ENCODE results near the gene ESRRA. TPM values are rescaled to one million over a fixed set of nuclear protein-coding genes. Genes with fewer than 3 reads are reported as not detected.
"Not testable (repeated sequence)": the region's sequence is repeated elsewhere in the genome, so short reads cannot be mapped to it uniquely, and the experiment has no call there.

The ESRRA gene
- total RNA-seq, 2 experiments from 2014 or later, result 10.9 to 12.0 TPM

DNA sequence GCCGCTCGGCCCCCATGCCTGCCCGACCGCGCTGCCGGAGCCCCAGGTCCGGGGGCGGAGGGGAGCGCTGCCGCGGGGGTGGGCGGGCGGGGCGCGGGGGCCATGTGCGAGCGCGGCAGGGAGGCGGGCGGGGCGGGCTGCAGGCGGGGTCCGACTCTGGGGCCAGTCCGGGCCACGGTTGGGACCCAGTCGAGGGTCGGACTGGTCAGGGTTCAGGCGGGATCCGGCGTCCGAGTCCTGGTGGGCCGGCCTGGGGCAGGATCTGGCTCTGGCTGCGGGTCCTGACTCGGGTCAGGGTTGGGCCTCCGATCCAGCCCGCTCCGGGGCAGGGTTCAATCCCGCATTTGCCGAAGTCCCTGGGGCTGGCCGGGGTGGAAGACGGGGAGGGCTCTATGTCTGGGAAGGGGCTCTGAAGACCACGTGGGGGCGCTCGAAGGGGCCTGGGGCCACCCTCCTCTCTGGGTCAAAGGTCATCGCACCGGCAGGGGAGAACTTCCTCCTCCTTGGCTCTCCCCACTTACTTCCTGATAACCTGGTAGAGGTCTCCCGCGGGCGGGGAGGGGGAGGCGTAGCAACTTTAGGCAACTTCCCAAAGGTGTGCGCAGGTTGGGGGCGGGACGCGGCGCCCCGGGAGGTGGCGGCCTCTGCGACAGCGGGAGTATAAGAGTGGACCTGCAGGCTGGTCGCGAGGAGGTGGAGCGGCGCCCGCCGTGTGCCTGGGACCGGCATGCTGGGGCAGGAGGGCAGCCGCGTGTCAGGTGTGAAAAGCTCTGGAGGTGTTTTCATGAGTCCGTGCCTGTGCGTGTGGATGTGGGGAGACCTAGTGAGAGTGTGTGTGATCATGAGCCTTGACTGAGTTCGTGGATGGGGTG, 603 bp downstream of the ESRRA start:
- Histone ChIP-seq H3K4me3 (ENCODE audit: low read length) (peak overlapping the region; percentile 85), H3K9me3 (ENCODE audit: control insufficient read depth in 1 of 2, insufficient read depth in 1 of 2, low read length in 2 of 2) (peaks cover 0 to 5% of the 10 kb centered on the region in 2 experiments), H3K4me1 (ENCODE audit: insufficient read depth, low read length) (peaks cover 41% of the 10 kb centered on the region), H3K36me3 (ENCODE audit: insufficient read depth, low read length) (peaks cover 7% of the 10 kb centered on the region), H3K27ac (ENCODE audit: low read depth in 1 of 2, low read length in 2 of 2) (peak overlapping the region; percentile 73 to 75), H3K27me3 (ENCODE audit: control insufficient read depth in 1 of 2, insufficient read depth in 2 of 2, low read length in 2 of 2) (peaks cover 11 to 12% of the 10 kb centered on the region in 2 experiments)
- ATAC-seq (ENCODE audit: poor library complexity), result peak; percentile 6
- Mint-ChIP-seq H3K27ac (peak overlapping the region; percentile 92), H3K4me1 (ENCODE audit: low read depth) (peaks cover 30% of the 10 kb centered on the region), H3K9me3 (no peaks in the 10 kb centered on the region), H3K4me3 (peak overlapping the region; percentile 98), H3K36me3 (ENCODE audit: low read depth) (peaks cover 10% of the 10 kb centered on the region), H3K27me3 (peaks cover 20% of the 10 kb centered on the region)
- TF ChIP-seq, protein P1, sequence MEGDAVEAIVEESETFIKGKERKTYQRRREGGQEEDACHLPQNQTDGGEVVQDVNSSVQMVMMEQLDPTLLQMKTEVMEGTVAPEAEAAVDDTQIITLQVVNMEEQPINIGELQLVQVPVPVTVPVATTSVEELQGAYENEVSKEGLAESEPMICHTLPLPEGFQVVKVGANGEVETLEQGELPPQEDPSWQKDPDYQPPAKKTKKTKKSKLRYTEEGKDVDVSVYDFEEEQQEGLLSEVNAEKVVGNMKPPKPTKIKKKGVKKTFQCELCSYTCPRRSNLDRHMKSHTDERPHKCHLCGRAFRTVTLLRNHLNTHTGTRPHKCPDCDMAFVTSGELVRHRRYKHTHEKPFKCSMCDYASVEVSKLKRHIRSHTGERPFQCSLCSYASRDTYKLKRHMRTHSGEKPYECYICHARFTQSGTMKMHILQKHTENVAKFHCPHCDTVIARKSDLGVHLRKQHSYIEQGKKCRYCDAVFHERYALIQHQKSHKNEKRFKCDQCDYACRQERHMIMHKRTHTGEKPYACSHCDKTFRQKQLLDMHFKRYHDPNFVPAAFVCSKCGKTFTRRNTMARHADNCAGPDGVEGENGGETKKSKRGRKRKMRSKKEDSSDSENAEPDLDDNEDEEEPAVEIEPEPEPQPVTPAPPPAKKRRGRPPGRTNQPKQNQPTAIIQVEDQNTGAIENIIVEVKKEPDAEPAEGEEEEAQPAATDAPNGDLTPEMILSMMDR (IDR thresholded peaks at IDR 0.05), result peak; percentile 54
- peak; percentile 45 to 86 (median 70) for DNase-seq
- intact Hi-C loops (cut with DNase I, micrococcal nuclease), result loop anchor here (1.0 to 10.0 kb wide), 8 partner anchors 11 to 311 kb away; partner anchors contain the start of genes CCDC88B (in 2 of the 2), TRMT112 (in 2 of the 2), FKBP2 (in 1 of the 2) and PLCB3 (in 1 of the 2)
- CTCF ChIA-PET, result interaction anchor here (0.7 to 6.0 kb wide), 8 partner anchors 12 to 120 kb away, joined by 3 to 123 read pairs (median 9); partner anchors contain the start of genes FERMT3, PLCB3, PRDX5 and STIP1
- POLR2A ChIA-PET, result interaction anchor here (2.0 to 7.6 kb wide), 5 partner anchors 11 to 120 kb away, joined by 17 to 105 read pairs (median 45); partner anchors contain the start of genes BAD, FERMT3, GPR137 and PRDX5

- Mint-ChIP-seq H3K27ac (peak overlapping the region; percentile 92), H3K36me3 (ENCODE audit: low read depth) (peaks cover 11% of the 10 kb centered on the region), H3K9me3 (no peaks in the 10 kb centered on the region), H3K4me1 (ENCODE audit: low read depth) (peaks cover 28% of the 10 kb centered on the region), H3K4me3 (peak overlapping the region; percentile 98), H3K27me3 (peaks cover 14% of the 10 kb centered on the region)
- H3K36me3 ChIP-seq (ENCODE audit: insufficient read depth, low read length), result peaks cover 7% of the 10 kb centered on the region
- ATAC-seq (ENCODE audit: poor library complexity) (no peak), DNase-seq (no peak)
- ChIA-PET POLR2A (interaction anchor here (4.0 to 7.6 kb wide), 2 partner anchors 11 to 100 kb away, joined by 71 to 105 read pairs; partner anchors contain the start of genes FERMT3, PRDX5 and TRMT112), CTCF (interaction anchor here (2.5 kb wide), 1 partner anchor 25 kb away, joined by 10 read pairs; no protein-coding TSS in a partner anchor)
- H3K27me3 ChIP-seq (ENCODE audit: control insufficient read depth in 1 of 2, insufficient read depth in 2 of 2, low read length in 2 of 2), result peaks cover 5 to 7% of the 10 kb centered on the region in 2 experiments
- H3K4me3 ChIP-seq (ENCODE audit: low read length), result peak overlapping the region; percentile 85
- H3K27ac ChIP-seq (ENCODE audit: low read depth in 1 of 2, low read length in 2 of 2), result peak overlapping the region; percentile 73 to 75
- TF ChIP-seq, protein P1 (IDR thresholded peaks at IDR 0.05), result no peak
- peaks cover 0 to under 1% of the 10 kb centered on the region in 2 experiments for H3K9me3 ChIP-seq (ENCODE audit: control insufficient read depth in 1 of 2, insufficient read depth in 1 of 2, low read length in 2 of 2)
- H3K4me1 ChIP-seq (ENCODE audit: insufficient read depth, low read length), result peaks cover 35% of the 10 kb centered on the region
- intact Hi-C loops (cut with DNase I, micrococcal nuclease), result loop anchor here (1.0 to 10.0 kb wide), 3 partner anchors 11 to 312 kb away; partner anchors contain the start of genes CCDC88B (in 1 of the 2) and TRMT112 (in 1 of the 2)
Measured at GRCh38 chr11:64306563-64306875, 1.2 kb downstream of the ESRRA start.

DNA sequence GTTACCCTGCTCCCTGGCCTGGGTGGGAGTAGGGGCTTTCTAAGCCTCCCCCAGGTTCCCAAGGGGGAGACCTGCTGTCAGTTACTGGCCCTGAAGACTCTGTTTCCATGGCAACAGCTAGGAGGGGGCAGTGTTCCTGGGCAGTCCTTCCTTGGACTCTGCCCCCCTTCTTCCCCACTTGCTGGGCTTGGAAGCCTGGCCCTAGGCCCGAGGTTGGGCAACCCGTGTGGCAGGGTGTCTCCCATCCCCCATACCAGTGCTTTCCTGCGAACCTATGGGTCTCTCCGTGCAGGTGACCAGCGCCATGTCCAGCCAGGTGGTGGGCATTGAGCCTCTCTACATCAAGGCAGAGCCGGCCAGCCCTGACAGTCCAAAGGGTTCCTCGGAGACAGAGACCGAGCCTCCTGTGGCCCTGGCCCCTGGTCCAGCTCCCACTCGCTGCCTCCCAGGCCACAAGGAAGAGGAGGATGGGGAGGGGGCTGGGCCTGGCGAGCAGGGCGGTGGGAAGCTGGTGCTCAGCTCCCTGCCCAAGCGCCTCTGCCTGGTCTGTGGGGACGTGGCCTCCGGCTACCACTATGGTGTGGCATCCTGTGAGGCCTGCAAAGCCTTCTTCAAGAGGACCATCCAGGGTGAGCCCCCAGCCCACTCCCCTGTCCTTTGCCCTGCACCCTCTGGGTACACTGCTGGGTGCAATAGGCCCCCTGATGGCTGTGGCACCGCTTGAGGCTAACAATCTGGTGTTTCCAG, 1.7 kb downstream of the ESRRA start:
- Mint-ChIP-seq H3K27ac (no peak overlapping the region), H3K36me3 (ENCODE audit: low read depth) (peaks cover 11% of the 10 kb centered on the region), H3K9me3 (no peaks in the 10 kb centered on the region), H3K4me3 (peak overlapping the region; percentile 98), H3K27me3 (peaks cover 9% of the 10 kb centered on the region), H3K4me1 (ENCODE audit: low read depth) (peaks cover 28% of the 10 kb centered on the region)
- no peak for ATAC-seq (ENCODE audit: poor library complexity)
- peaks cover 7% of the 10 kb centered on the region for H3K36me3 ChIP-seq (ENCODE audit: insufficient read depth, low read length)
- H3K4me1 ChIP-seq (ENCODE audit: insufficient read depth, low read length), result peaks cover 33% of the 10 kb centered on the region
- H3K27me3 ChIP-seq (ENCODE audit: control insufficient read depth in 1 of 2, insufficient read depth in 2 of 2, low read length in 2 of 2), result peaks cover under 1 to 2% of the 10 kb centered on the region in 2 experiments
- ChIA-PET CTCF (interaction anchor here (2.5 kb wide), 1 partner anchor 24 kb away, joined by 10 read pairs; no protein-coding TSS in a partner anchor), POLR2A (interaction anchor here (7.6 kb wide), 1 partner anchor 10 kb away, joined by 105 read pairs; the partner anchor contains the start of genes PRDX5 and TRMT112)
- TF ChIP-seq, protein P1 (IDR thresholded peaks at IDR 0.05), result no peak
- no peaks in the 10 kb centered on the region for H3K9me3 ChIP-seq (ENCODE audit: control insufficient read depth in 1 of 2, insufficient read depth in 1 of 2, low read length in 2 of 2)
- peak overlapping the region; percentile 85 for H3K4me3 ChIP-seq (ENCODE audit: low read length)
- peak in 1 of 14 experiments; percentile 55 for DNase-seq
- intact Hi-C loops (cut with DNase I, micrococcal nuclease), result loop anchor here (1.0 to 10.0 kb wide), 3 partner anchors 10 to 312 kb away; partner anchors contain the start of genes CCDC88B (in 1 of the 2) and TRMT112 (in 1 of the 2)
- peak overlapping the region; percentile 73 to 75 for H3K27ac ChIP-seq (ENCODE audit: low read depth in 1 of 2, low read length in 2 of 2)

- H3K27ac Mint-ChIP-seq; H3K27me3 ChIP-seq (ENCODE audit: control insufficient read depth in 1 of 2, insufficient read depth in 2 of 2, low read length in 2 of 2); H3K36me3 ChIP-seq (ENCODE audit: insufficient read depth, low read length); H3K27ac ChIP-seq (ENCODE audit: low read depth in 1 of 2, low read length in 2 of 2); CTCF ChIA-PET; H3K9me3 ChIP-seq (ENCODE audit: control insufficient read depth in 1 of 2, insufficient read depth in 1 of 2, low read length in 2 of 2); ATAC-seq (ENCODE audit: poor library complexity); H3K4me3 ChIP-seq (ENCODE audit: low read length); H3K9me3 Mint-ChIP-seq; H3K27me3 Mint-ChIP-seq: not testable (repeated sequence)
- peak in 1 of 14 experiments; percentile 11 for DNase-seq
- intact Hi-C loops (cut with DNase I, micrococcal nuclease), result loop anchor here (5.0 to 10.0 kb wide), 2 partner anchors 35 to 313 kb away; partner anchors contain the start of gene CCDC88B (in 1 of the 2)
- peaks cover 36% of the 10 kb centered on the region for H3K4me1 ChIP-seq (ENCODE audit: insufficient read depth, low read length)
- Mint-ChIP-seq H3K4me1 (ENCODE audit: low read depth) (peaks cover 33% of the 10 kb centered on the region), H3K36me3 (ENCODE audit: low read depth) (peaks cover 17% of the 10 kb centered on the region), H3K4me3 (peak overlapping the region; percentile 45)
- POLR2A ChIA-PET, result interaction anchor here (7.6 kb wide), 1 partner anchor 9 kb away, joined by 105 read pairs; the partner anchor contains the start of genes PRDX5 and TRMT112
Measured at GRCh38 chr11:64307795-64308194, 2.5 kb downstream of the ESRRA start.
